ENCODE results near the gene KANSL1L. TPM values are rescaled to one million over a fixed set of nuclear protein-coding genes. Genes with fewer than 3 reads are reported as not detected.

Gene KANSL1L
- total and polyA plus RNA-seq, 8 donors: 6.2 to 32.3 (median 15.7) TPM

- Histone ChIP-seq H3K4me3 (no peak overlapping the region), H3K27ac (no peak overlapping the region), H3K9me3 (no peaks in the 10 kb centered on the region), H3K36me3 (no peaks in the 10 kb centered on the region), H3K27me3 (no peaks in the 10 kb centered on the region), H3K4me1 (no peaks in the 10 kb centered on the region)
- 35 to 46% methylated on average over 2 of the region's 2 CpGs for WGBS, 2 donors
- ATAC-seq (peak; percentile 43 to 80 (median 78)), FAIRE-seq (peak; percentile 89), DNase-seq (no peak)
- intact Hi-C loops (cut with DNase I): loop anchor here (5.0 to 10.0 kb wide), 3 partner anchors 220 to 227 kb away; no protein-coding TSS in a partner anchor
- peak in 3 of 4 donors; percentile 26 to 46 (median 41) for TF ChIP-seq CTCF (IDR thresholded peaks at IDR 0.05)
These were observed 193.6 kb downstream of the KANSL1L start for GRCh38 chr2:209977386-209978239.

GRCh38 chr2:209976698-209977385 lies 194.4 kb downstream of the KANSL1L start:
- Histone ChIP-seq H3K4me1 (no peaks in the 10 kb centered on the region), H3K27ac (no peak overlapping the region), H3K36me3 (no peaks in the 10 kb centered on the region), H3K27me3 (no peaks in the 10 kb centered on the region), H3K9me3 (no peaks in the 10 kb centered on the region), H3K4me3 (no peak overlapping the region)
- DNase-seq: no peak
- no peak for ATAC-seq
- no peak for TF ChIP-seq CTCF (IDR thresholded peaks at IDR 0.05)
- intact Hi-C loops (cut with DNase I): loop anchor here (5.0 to 10.0 kb wide), 3 partner anchors 220 to 228 kb away; no protein-coding TSS in a partner anchor
- WGBS, 2 donors: 80 to 86% methylated on average over 9 of the region's 9 CpGs
- FAIRE-seq: peak; percentile 67

- Histone ChIP-seq H3K4me1 (no peaks in the 10 kb centered on the region), H3K36me3 (no peaks in the 10 kb centered on the region), H3K27me3 (no peaks in the 10 kb centered on the region), H3K27ac (no peak overlapping the region), H3K4me3 (no peak overlapping the region), H3K9me3 (no peaks in the 10 kb centered on the region)
- WGBS, 2 donors: 46 to 60% methylated on average over 1 of the region's 1 CpG
- no peak for ATAC-seq
- no peak for TF ChIP-seq CTCF (IDR thresholded peaks at IDR 0.05)
- intact Hi-C loops (cut with DNase I): loop anchor here in 1 of 3 donors (10.0 kb wide), 1 partner anchor 230 kb away; no protein-coding TSS in a partner anchor
- no peak for FAIRE-seq
- no peak for DNase-seq
These were observed 196.6 kb downstream of the KANSL1L start for GRCh38 chr2:209974576-209974975.

- intact Hi-C loops (cut with DNase I): loop anchor here in 1 of 3 donors (10.0 kb wide), 1 partner anchor 231 kb away; no protein-coding TSS in a partner anchor
- Histone ChIP-seq H3K4me3 (no peak overlapping the region), H3K9me3 (no peaks in the 10 kb centered on the region), H3K4me1 (no peaks in the 10 kb centered on the region), H3K36me3 (no peaks in the 10 kb centered on the region), H3K27me3 (no peaks in the 10 kb centered on the region), H3K27ac (no peak overlapping the region)
- ATAC-seq (no peak), DNase-seq (no peak), FAIRE-seq (no peak)
- WGBS, 2 donors: 20 to 26% methylated on average over 1 of the region's 1 CpG
- no peak for TF ChIP-seq CTCF (IDR thresholded peaks at IDR 0.05)
These were observed 197.9 kb downstream of the KANSL1L start for GRCh38 chr2:209973328-209973727.

Other genes starting within 250 kb of the KANSL1L start
- gene RPE, start 168.8 kb downstream of the KANSL1L start, total RNA-seq: 10 to 100 TPM; 10.9 to 30.2 (median 14.2) TPM
- gene RPE, start 168.8 kb downstream of the KANSL1L start, polyA plus RNA-seq: 1 to 10 TPM; 6.9 to 7.3 TPM
- 10 to 100 TPM; 11.1 to 24.1 (median 21.7) TPM for gene ACADL, start 54.0 kb upstream of the KANSL1L start, total RNA-seq
- 10 to 100 TPM; 27.7 to 30.9 TPM for gene ACADL, start 54.0 kb upstream of the KANSL1L start, polyA plus RNA-seq
- not detected for gene MYL1, start 143.8 kb upstream of the KANSL1L start, total RNA-seq
- 1 to 10 TPM in 1 of 2 donors, not detected in 1; 1.2 TPM for gene MYL1, start 143.8 kb upstream of the KANSL1L start, polyA plus RNA-seq